Measurements from ENCODE around the gene UBN1. TPM values are rescaled to one million over a fixed set of nuclear protein-coding genes. Genes with fewer than 3 reads are reported as not detected.

The UBN1 gene
- total and polyA plus RNA-seq, 10 of the 15 experiments (the other 5 are each of a cell fraction or from before 2014, with no cell fraction given) = 2.1 to 32.5 (median 13.9) TPM

DNA sequence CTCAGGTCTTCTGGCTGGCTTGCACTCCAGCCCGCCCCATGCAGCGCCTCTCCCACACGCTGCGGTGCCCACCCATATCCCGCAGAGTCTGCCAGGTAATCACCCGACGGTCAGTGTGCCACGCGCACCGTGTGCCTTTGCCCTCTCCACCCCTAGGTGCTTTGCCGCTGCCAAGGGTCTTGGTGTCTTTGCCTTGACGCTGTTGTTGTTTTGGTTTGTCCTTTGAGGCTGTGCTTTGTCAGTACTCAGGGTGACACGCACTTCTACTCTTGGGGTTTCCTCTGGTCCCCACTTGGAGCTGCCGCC is 30.1 kb downstream of the UBN1 start (continued):
- TF ChIP-seq, protein P1, sequence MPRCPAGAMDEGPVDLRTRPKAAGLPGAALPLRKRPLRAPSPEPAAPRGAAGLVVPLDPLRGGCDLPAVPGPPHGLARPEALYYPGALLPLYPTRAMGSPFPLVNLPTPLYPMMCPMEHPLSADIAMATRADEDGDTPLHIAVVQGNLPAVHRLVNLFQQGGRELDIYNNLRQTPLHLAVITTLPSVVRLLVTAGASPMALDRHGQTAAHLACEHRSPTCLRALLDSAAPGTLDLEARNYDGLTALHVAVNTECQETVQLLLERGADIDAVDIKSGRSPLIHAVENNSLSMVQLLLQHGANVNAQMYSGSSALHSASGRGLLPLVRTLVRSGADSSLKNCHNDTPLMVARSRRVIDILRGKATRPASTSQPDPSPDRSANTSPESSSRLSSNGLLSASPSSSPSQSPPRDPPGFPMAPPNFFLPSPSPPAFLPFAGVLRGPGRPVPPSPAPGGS (IDR thresholded peaks at IDR 0.05; ENCODE audit: borderline replicate concordance, insufficient read depth, low read depth, low read length, poor library complexity, severe bottlenecking) = no peak
- no peak for TF ChIP-seq TCF3 (IDR thresholded peaks at IDR 0.05; ENCODE audit: borderline replicate concordance, insufficient read depth, low read depth, low read length)
- TF ChIP-seq ZNF207 (IDR thresholded peaks at IDR 0.05; ENCODE audit: borderline replicate concordance) = no peak
- no peak for TF ChIP-seq BMI1 (IDR thresholded peaks at IDR 0.05; ENCODE audit: borderline replicate concordance)
- TF ChIP-seq RB1 (IDR thresholded peaks at IDR 0.05; ENCODE audit: borderline replicate concordance) = no peak
- TF ChIP-seq ESRRA (IDR thresholded peaks at IDR 0.05; ENCODE audit: low read length) = no peak
- TF ChIP-seq, protein P2, sequence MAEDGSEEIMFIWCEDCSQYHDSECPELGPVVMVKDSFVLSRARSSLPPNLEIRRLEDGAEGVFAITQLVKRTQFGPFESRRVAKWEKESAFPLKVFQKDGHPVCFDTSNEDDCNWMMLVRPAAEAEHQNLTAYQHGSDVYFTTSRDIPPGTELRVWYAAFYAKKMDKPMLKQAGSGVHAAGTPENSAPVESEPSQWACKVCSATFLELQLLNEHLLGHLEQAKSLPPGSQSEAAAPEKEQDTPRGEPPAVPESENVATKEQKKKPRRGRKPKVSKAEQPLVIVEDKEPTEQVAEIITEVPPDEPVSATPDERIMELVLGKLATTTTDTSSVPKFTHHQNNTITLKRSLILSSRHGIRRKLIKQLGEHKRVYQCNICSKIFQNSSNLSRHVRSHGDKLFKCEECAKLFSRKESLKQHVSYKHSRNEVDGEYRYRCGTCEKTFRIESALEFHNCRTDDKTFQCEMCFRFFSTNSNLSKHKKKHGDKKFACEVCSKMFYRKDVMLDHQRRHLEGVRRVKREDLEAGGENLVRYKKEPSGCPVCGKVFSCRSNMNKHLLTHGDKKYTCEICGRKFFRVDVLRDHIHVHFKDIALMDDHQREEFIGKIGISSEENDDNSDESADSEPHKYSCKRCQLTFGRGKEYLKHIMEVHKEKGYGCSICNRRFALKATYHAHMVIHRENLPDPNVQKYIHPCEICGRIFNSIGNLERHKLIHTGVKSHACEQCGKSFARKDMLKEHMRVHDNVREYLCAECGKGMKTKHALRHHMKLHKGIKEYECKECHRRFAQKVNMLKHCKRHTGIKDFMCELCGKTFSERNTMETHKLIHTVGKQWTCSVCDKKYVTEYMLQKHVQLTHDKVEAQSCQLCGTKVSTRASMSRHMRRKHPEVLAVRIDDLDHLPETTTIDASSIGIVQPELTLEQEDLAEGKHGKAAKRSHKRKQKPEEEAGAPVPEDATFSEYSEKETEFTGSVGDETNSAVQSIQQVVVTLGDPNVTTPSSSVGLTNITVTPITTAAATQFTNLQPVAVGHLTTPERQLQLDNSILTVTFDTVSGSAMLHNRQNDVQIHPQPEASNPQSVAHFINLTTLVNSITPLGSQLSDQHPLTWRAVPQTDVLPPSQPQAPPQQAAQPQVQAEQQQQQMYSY (CRISPR knock-in tag; IDR thresholded peaks at IDR 0.05) = no peak
- no peak for TF ChIP-seq RCOR1 (conservative IDR thresholded peaks at IDR 0.05; ENCODE audit: low read depth, low read length)

DNA sequence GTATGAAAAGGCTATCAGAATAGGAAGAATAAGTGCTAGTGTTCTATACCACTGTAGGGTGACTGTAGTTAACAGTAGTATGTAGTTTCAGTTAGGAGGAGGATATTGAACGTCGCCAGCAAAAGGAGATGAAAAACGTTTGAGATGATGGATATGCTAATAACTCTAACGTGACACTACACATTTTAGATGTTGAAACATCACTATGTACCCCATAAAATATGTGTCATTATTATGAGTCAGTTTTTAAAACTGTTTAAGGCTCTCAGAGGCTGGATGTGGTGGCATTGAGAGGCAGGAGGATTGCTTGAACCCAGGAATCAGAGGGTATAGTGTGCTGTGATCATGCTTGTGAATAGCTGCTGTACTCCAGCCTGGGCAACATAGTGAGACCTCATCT is 31.8 kb downstream of the UBN1 start:
- intact Hi-C loops (cut with micrococcal nuclease; ENCODE audit: unreplicated experiment) = no loop called here
- no peak for ATAC-seq
- no peaks in the 10 kb centered on the region for H3K79me2 ChIP-seq (ENCODE audit: control insufficient read depth, insufficient read depth, low read length)
- BruUV-seq (replicated peaks) = no TSS peak
- ChIA-PET POLR2A (no interaction called here), CTCF (no interaction called here), RAD21 (ENCODE audit: unreplicated experiment) (no interaction called here), SMC1A (ENCODE audit: uncharacterized antibody, unreplicated experiment) (no interaction called here)
- H3K4me2 ChIP-seq (ENCODE audit: control insufficient read depth, insufficient read depth) = no peak overlapping the region
- TF ChIP-seq, protein P3, sequence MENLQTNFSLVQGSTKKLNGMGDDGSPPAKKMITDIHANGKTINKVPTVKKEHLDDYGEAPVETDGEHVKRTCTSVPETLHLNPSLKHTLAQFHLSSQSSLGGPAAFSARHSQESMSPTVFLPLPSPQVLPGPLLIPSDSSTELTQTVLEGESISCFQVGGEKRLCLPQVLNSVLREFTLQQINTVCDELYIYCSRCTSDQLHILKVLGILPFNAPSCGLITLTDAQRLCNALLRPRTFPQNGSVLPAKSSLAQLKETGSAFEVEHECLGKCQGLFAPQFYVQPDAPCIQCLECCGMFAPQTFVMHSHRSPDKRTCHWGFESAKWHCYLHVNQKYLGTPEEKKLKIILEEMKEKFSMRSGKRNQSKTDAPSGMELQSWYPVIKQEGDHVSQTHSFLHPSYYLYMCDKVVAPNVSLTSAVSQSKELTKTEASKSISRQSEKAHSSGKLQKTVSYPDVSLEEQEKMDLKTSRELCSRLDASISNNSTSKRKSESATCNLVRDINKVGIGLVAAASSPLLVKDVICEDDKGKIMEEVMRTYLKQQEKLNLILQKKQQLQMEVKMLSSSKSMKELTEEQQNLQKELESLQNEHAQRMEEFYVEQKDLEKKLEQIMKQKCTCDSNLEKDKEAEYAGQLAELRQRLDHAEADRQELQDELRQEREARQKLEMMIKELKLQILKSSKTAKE (IDR thresholded peaks at IDR 0.05; ENCODE audit: low read depth, poor library complexity, severe bottlenecking) = no peak
- TF ChIP-seq NR2F1 (conservative IDR thresholded peaks at IDR 0.05) = no peak
- TF ChIP-seq, protein P4, sequence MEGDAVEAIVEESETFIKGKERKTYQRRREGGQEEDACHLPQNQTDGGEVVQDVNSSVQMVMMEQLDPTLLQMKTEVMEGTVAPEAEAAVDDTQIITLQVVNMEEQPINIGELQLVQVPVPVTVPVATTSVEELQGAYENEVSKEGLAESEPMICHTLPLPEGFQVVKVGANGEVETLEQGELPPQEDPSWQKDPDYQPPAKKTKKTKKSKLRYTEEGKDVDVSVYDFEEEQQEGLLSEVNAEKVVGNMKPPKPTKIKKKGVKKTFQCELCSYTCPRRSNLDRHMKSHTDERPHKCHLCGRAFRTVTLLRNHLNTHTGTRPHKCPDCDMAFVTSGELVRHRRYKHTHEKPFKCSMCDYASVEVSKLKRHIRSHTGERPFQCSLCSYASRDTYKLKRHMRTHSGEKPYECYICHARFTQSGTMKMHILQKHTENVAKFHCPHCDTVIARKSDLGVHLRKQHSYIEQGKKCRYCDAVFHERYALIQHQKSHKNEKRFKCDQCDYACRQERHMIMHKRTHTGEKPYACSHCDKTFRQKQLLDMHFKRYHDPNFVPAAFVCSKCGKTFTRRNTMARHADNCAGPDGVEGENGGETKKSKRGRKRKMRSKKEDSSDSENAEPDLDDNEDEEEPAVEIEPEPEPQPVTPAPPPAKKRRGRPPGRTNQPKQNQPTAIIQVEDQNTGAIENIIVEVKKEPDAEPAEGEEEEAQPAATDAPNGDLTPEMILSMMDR (IDR thresholded peaks at IDR 0.05 in 2 of 3, conservative IDR thresholded peaks at IDR 0.05 in 1 of 3; ENCODE audit: control insufficient read depth in 2 of 3, extremely low read depth in 1 of 3, insufficient read depth in 1 of 3, low read depth in 3 of 3, low read length in 3 of 3) = no peak
- no peak for TF ChIP-seq POLR2AphosphoS2 (IDR thresholded peaks at IDR 0.05; ENCODE audit: low read depth, low read length)
- TF ChIP-seq SMARCA5 (IDR thresholded peaks at IDR 0.05) = no peak
- no peak overlapping the region for H3K9ac ChIP-seq (ENCODE audit: control insufficient read depth, insufficient read depth, low read length)
- peaks cover 33 to 41% of the 10 kb centered on the region in 2 experiments for H3K36me3 ChIP-seq (ENCODE audit: control insufficient read depth in 2 of 2, insufficient read depth in 2 of 2, low read length in 1 of 2)
- 64% methylated on average over 4 of the region's 4 CpGs for WGBS (ENCODE audit: insufficient coverage, insufficient replicate concordance, low lambda C conversion rate, missing lambda C conversion rate)
- no peak overlapping the region for H3K4me3 ChIP-seq
- no peak overlapping the region for H3K27ac ChIP-seq (ENCODE audit: control insufficient read depth, insufficient read depth)
- no peaks in the 10 kb centered on the region for H4K20me1 ChIP-seq (ENCODE audit: control insufficient read depth, insufficient read depth)
- in situ Hi-C loops (cut with MboI) = no loop called here
- no peak overlapping the region for H2AFZ ChIP-seq (ENCODE audit: control insufficient read depth, low read depth, low read length)
- H3K27me3 ChIP-seq (replicated peaks in 1 of 2; ENCODE audit: control insufficient read depth in 2 of 2, insufficient read depth in 2 of 2, low read length in 1 of 2) = no peaks in the 10 kb centered on the region
- FAIRE-seq = no peak
- no peaks in the 10 kb centered on the region for H3K9me3 ChIP-seq (replicated peaks; ENCODE audit: control insufficient read depth, insufficient read depth, low read length)
- DNase-seq (ENCODE audit: low read depth, low spot score) = no peak
- no peaks in the 10 kb centered on the region for H3K4me1 ChIP-seq (ENCODE audit: control insufficient read depth, insufficient read depth, low read length)
